ENCODE results near the gene ADAP1.
A peak's percentile ranks its signal among the peaks of the same experiment; 100 is the strongest.

DNA sequence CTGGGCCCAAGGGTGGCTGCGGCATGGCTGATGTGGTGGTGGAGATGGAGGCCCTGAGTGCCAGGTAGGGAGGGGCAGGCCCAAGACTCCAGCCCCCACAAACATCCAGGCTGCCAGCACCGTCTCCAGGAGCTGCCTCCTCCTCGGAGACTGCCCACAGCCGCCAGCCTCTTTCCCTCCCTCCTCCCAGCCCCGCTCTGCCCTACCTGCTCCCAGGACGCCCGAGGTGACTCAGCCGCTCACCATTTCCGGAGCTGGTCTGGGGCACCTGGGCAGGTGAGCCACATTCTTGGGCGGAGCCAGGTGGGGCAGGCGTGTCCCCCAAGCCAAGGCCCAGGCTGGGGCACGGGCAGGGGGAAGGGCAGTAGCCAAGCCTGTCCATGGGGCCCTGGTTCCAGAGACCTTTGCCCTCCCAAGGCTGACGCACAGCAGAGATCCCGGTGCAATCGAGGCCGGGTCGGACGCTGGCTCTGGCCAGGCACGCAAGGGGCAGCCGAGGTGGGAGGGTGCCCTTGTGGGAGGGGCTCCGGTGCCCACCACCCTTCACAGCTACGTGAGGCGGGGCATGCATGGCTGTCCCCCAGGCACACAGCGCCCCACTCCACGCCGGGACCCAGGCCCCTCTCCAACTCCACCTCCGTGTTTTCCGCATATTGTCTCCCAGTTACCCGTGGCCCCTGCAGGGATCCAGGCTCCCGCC, 8.8 kb downstream of the ADAP1 start:
- TF ChIP-seq, protein P1, sequence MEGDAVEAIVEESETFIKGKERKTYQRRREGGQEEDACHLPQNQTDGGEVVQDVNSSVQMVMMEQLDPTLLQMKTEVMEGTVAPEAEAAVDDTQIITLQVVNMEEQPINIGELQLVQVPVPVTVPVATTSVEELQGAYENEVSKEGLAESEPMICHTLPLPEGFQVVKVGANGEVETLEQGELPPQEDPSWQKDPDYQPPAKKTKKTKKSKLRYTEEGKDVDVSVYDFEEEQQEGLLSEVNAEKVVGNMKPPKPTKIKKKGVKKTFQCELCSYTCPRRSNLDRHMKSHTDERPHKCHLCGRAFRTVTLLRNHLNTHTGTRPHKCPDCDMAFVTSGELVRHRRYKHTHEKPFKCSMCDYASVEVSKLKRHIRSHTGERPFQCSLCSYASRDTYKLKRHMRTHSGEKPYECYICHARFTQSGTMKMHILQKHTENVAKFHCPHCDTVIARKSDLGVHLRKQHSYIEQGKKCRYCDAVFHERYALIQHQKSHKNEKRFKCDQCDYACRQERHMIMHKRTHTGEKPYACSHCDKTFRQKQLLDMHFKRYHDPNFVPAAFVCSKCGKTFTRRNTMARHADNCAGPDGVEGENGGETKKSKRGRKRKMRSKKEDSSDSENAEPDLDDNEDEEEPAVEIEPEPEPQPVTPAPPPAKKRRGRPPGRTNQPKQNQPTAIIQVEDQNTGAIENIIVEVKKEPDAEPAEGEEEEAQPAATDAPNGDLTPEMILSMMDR (IDR thresholded peaks at IDR 0.05 in 2 of 3, conservative IDR thresholded peaks at IDR 0.05 in 1 of 3; ENCODE audit: borderline replicate concordance in 1 of 3, insufficient read depth in 1 of 3, low read depth in 2 of 3, low read length in 2 of 3), result no peak
- TF ChIP-seq, protein P2, sequence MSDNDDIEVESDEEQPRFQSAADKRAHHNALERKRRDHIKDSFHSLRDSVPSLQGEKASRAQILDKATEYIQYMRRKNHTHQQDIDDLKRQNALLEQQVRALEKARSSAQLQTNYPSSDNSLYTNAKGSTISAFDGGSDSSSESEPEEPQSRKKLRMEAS (IDR thresholded peaks at IDR 0.05), result no peak
- no peak for TF ChIP-seq SIN3A (IDR thresholded peaks at IDR 0.05; ENCODE audit: low read depth)
- TF ChIP-seq EZH2phosphoT487 (IDR thresholded peaks at IDR 0.05; ENCODE audit: borderline replicate concordance), result no peak
- TF ChIP-seq POLR2AphosphoS5 (IDR thresholded peaks at IDR 0.05; ENCODE audit: low read depth, low read length), result peak; percentile 92
- TF ChIP-seq YY1 (IDR thresholded peaks at IDR 0.05; ENCODE audit: extremely low read depth, insufficient replicate concordance, low read depth, low read length), result peak; percentile 83
- TF ChIP-seq ZFX (IDR thresholded peaks at IDR 0.05), result no peak; the same call in none of the 2 replicates
- TF ChIP-seq ZNF274 (IDR thresholded peaks at IDR 0.05; ENCODE audit: low read depth, low read length), result no peak
- TF ChIP-seq, protein P3, sequence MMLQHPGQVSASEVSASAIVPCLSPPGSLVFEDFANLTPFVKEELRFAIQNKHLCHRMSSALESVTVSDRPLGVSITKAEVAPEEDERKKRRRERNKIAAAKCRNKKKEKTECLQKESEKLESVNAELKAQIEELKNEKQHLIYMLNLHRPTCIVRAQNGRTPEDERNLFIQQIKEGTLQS (IDR thresholded peaks at IDR 0.05), result no peak
- TF ChIP-seq EZH2 (IDR thresholded peaks at IDR 0.05), result no peak
- no peak for TF ChIP-seq CBX3 (IDR thresholded peaks at IDR 0.05; ENCODE audit: low read depth)
- TF ChIP-seq EGR1 (IDR thresholded peaks at IDR 0.05; ENCODE audit: low read depth), result no peak
- TF ChIP-seq RAD21 (IDR thresholded peaks at IDR 0.05; ENCODE audit: low read depth), result no peak
- no peak for TF ChIP-seq POLR2A (IDR thresholded peaks at IDR 0.05; ENCODE audit: borderline replicate concordance, extremely low read depth, insufficient read depth, insufficient read length)
